ENCODE data around the gene RASSF6.
"Not testable (repeated sequence)": the region's sequence is repeated elsewhere in the genome, so short reads cannot be mapped to it uniquely, and the experiment has no call there.

Gene RASSF6

GRCh38 chr4:73600954-73601353 lies 19.3 kb downstream of the RASSF6 start:
- Histone ChIP-seq H3K27me3 (ENCODE audit: insufficient read depth, low read length, poor library complexity, severe bottlenecking) (no peaks in the 10 kb centered on the region), H3K9me2 (replicated peaks; ENCODE audit: low read depth, low read length) (no peaks in the 10 kb centered on the region), H3K4me3 (ENCODE audit: low read length, poor library complexity, severe bottlenecking) (no peak overlapping the region), H3K79me2 (ENCODE audit: insufficient read depth, low read length) (no peaks in the 10 kb centered on the region), H3K9ac (ENCODE audit: low read depth, low read length, poor library complexity, severe bottlenecking) (no peak overlapping the region), H3K4me1 (ENCODE audit: insufficient read depth, low read length, poor library complexity, severe bottlenecking) (no peaks in the 10 kb centered on the region), H2AFZ (ENCODE audit: low read length) (no peak overlapping the region), H3F3A (ENCODE audit: low read depth) (no peaks in the 10 kb centered on the region), H3K36me3 (ENCODE audit: insufficient read depth, low read length) (no peaks in the 10 kb centered on the region), H3K4me2 (ENCODE audit: low read depth, low read length, poor library complexity, severe bottlenecking) (no peak overlapping the region), H4K20me1 (ENCODE audit: insufficient read depth, low read length, poor library complexity, severe bottlenecking) (no peaks in the 10 kb centered on the region), H3K9me3 (ENCODE audit: insufficient read depth, low read depth, low read length) (no peaks in the 10 kb centered on the region)
- TF ChIP-seq EZH2phosphoT487 (IDR thresholded peaks at IDR 0.05; ENCODE audit: borderline replicate concordance) (no peak), CTCF (conservative IDR thresholded peaks at IDR 0.05; ENCODE audit: low read length) (no peak)

GRCh38 chr4:73599182-73599581 lies 21.1 kb downstream of the RASSF6 start:
- H3K4me3 ChIP-seq (ENCODE audit: low read length, poor library complexity, severe bottlenecking), result no peak overlapping the region
- no peak overlapping the region for H3K9ac ChIP-seq (ENCODE audit: low read depth, low read length, poor library complexity, severe bottlenecking)
- H3K36me3 ChIP-seq (ENCODE audit: insufficient read depth, low read length), result no peaks in the 10 kb centered on the region
- H3F3A ChIP-seq (ENCODE audit: low read depth), result no peaks in the 10 kb centered on the region
- H3K27me3 ChIP-seq (ENCODE audit: insufficient read depth, low read length, poor library complexity, severe bottlenecking), result no peaks in the 10 kb centered on the region
- no peaks in the 10 kb centered on the region for H3K9me2 ChIP-seq (replicated peaks; ENCODE audit: low read depth, low read length)
- TF ChIP-seq EZH2phosphoT487 (IDR thresholded peaks at IDR 0.05; ENCODE audit: borderline replicate concordance) (no peak), CTCF (conservative IDR thresholded peaks at IDR 0.05; ENCODE audit: low read length) (no peak)
- no peak overlapping the region for H3K4me2 ChIP-seq (ENCODE audit: low read depth, low read length, poor library complexity, severe bottlenecking)
- no peaks in the 10 kb centered on the region for H3K9me3 ChIP-seq (ENCODE audit: insufficient read depth, low read depth, low read length)
- no peaks in the 10 kb centered on the region for H3K79me2 ChIP-seq (ENCODE audit: insufficient read depth, low read length)
- no peaks in the 10 kb centered on the region for H3K4me1 ChIP-seq (ENCODE audit: insufficient read depth, low read length, poor library complexity, severe bottlenecking)
- H4K20me1 ChIP-seq (ENCODE audit: insufficient read depth, low read length, poor library complexity, severe bottlenecking), result no peaks in the 10 kb centered on the region
- H2AFZ ChIP-seq (ENCODE audit: low read length), result no peak overlapping the region

DNA sequence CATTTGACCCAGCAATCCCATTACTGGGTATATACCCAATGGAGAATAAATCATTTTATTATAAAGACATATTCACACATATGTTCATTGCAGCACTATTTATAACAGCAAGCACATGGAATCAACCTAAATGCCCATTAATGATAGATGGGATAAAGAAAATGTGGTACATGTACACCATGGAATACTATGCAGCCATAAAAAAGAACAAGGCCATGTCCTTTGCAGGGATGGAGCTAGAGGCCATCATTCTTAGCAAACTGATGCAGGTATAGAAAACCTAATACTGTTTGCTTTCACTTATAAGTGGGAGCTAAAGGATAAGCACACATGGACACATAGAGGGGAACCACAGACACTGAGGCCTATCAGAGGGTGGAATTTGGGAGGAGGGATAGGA lies 22.6 kb downstream of the RASSF6 start:
- Histone ChIP-seq H3K4me3 (ENCODE audit: low read length, poor library complexity, severe bottlenecking) (no peak overlapping the region), H3K9ac (ENCODE audit: low read depth, low read length, poor library complexity, severe bottlenecking) (no peak overlapping the region), H3K27me3 (ENCODE audit: insufficient read depth, low read length, poor library complexity, severe bottlenecking) (no peaks in the 10 kb centered on the region), H4K20me1 (ENCODE audit: insufficient read depth, low read length, poor library complexity, severe bottlenecking) (no peaks in the 10 kb centered on the region), H3F3A (ENCODE audit: low read depth) (no peaks in the 10 kb centered on the region), H3K9me2 (replicated peaks; ENCODE audit: low read depth, low read length) (no peaks in the 10 kb centered on the region), H3K4me2 (ENCODE audit: low read depth, low read length, poor library complexity, severe bottlenecking) (no peak overlapping the region), H3K9me3 (ENCODE audit: insufficient read depth, low read depth, low read length) (no peaks in the 10 kb centered on the region), H2AFZ (ENCODE audit: low read length) (no peak overlapping the region), H3K36me3 (ENCODE audit: insufficient read depth, low read length) (no peaks in the 10 kb centered on the region), H3K79me2 (ENCODE audit: insufficient read depth, low read length) (no peaks in the 10 kb centered on the region), H3K4me1 (ENCODE audit: insufficient read depth, low read length, poor library complexity, severe bottlenecking) (no peaks in the 10 kb centered on the region)
- TF ChIP-seq CTCF (conservative IDR thresholded peaks at IDR 0.05; ENCODE audit: low read length), result no peak
- TF ChIP-seq EZH2phosphoT487 (IDR thresholded peaks at IDR 0.05; ENCODE audit: borderline replicate concordance), result no peak

- H3K79me2 ChIP-seq (ENCODE audit: insufficient read depth, low read length); H3K4me3 ChIP-seq (ENCODE audit: low read length, poor library complexity, severe bottlenecking); H3K9me2 ChIP-seq (replicated peaks; ENCODE audit: low read depth, low read length); H3K9ac ChIP-seq (ENCODE audit: low read depth, low read length, poor library complexity, severe bottlenecking); H3K4me2 ChIP-seq (ENCODE audit: low read depth, low read length, poor library complexity, severe bottlenecking); H3F3A ChIP-seq (ENCODE audit: low read depth); H3K4me1 ChIP-seq (ENCODE audit: insufficient read depth, low read length, poor library complexity, severe bottlenecking); H2AFZ ChIP-seq (ENCODE audit: low read length); H3K27me3 ChIP-seq (ENCODE audit: insufficient read depth, low read length, poor library complexity, severe bottlenecking); H3K9me3 ChIP-seq (ENCODE audit: insufficient read depth, low read depth, low read length); H3K36me3 ChIP-seq (ENCODE audit: insufficient read depth, low read length); H4K20me1 ChIP-seq (ENCODE audit: insufficient read depth, low read length, poor library complexity, severe bottlenecking): not testable (repeated sequence)
Observed at GRCh38 chr4:73597183-73597582, 23.1 kb downstream of the RASSF6 start.

Measured in Loucy (cell line).